Tibial artery (tissue), 4 donors: ENCODE measurements around the gene SLC38A11.
"Not testable (repeated sequence)": the region's sequence is repeated elsewhere in the genome, so short reads cannot be mapped to it uniquely, and the experiment has no call there.

Source experiments
- DNase-seq, 2 donors: peaks; one replicate each; pipeline ENCODE4 v3.0.0-alpha.2; 2019
- H3K27ac ChIP-seq, 2 donors: fragments of 200-600 bp; sonication (generic) in 1 of 2; 1 replicate in 1 of 2; 2 replicates in 1 of 2; pipeline ENCODE4 v1.5.1; 2018 to 2019; ENCODE audit warnings: mild to moderate bottlenecking in 1 of 2
- H3K27me3 ChIP-seq, 2 donors: fragments of 200-600 bp; sonication (generic) in 1 of 2; one replicate each; pipeline versions ENCODE4 v1.5.1 to v1.6.0; 2016 to 2019
- H3K36me3 ChIP-seq, 3 donors: fragments of 200-600 bp; sonication (generic) in 2 of 3; one replicate each; pipeline ENCODE4 v1.5.1; 2016 to 2019; ENCODE audit warnings: mild to moderate bottlenecking in 2 of 3
- H3K4me1 ChIP-seq, 4 donors: fragments of 200-600 bp; sonication (generic) in 2 of 4; 1 replicate in 3 of 4; 2 replicates in 1 of 4; pipeline ENCODE4 v1.5.1; 2016 to 2019
- H3K4me3 ChIP-seq, 2 donors: fragments of 200-600 bp; sonication (generic) in 1 of 2; 1 replicate in 1 of 2; 2 replicates in 1 of 2; pipeline ENCODE4 v1.5.1; 2018 to 2019; ENCODE audit warnings: mild to moderate bottlenecking in 2 of 2
- H3K9me3 ChIP-seq, 3 donors: fragments of 200-600 bp; sonication (generic) in 1 of 3; one replicate each; pipeline ENCODE4 v1.5.1; 2016 to 2019
- CTCF ChIP-seq, 2 experiments: fragments of 200-600 bp in 1 of 2; fragments of 450-650 bp in 1 of 2; IDR thresholded peaks; one replicate each; pipeline ENCODE4 v1.5.1; 2017 to 2019; ENCODE audit warnings: antibody characterized with exemption in 2 of 2, mild to moderate bottlenecking in 1 of 2, moderate library complexity in 1 of 2
- intact Hi-C: fragments of 100-400 bp; cut with DNase I; formaldehyde crosslinking; loops from one replicate; pipeline ENCODE4 v1.15.0; 2023; ENCODE audit warnings: low total_unique reads

Gene SLC38A11, protein sequence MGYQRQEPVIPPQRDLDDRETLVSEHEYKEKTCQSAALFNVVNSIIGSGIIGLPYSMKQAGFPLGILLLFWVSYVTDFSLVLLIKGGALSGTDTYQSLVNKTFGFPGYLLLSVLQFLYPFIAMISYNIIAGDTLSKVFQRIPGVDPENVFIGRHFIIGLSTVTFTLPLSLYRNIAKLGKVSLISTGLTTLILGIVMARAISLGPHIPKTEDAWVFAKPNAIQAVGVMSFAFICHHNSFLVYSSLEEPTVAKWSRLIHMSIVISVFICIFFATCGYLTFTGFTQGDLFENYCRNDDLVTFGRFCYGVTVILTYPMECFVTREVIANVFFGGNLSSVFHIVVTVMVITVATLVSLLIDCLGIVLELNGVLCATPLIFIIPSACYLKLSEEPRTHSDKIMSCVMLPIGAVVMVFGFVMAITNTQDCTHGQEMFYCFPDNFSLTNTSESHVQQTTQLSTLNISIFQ

DNA sequence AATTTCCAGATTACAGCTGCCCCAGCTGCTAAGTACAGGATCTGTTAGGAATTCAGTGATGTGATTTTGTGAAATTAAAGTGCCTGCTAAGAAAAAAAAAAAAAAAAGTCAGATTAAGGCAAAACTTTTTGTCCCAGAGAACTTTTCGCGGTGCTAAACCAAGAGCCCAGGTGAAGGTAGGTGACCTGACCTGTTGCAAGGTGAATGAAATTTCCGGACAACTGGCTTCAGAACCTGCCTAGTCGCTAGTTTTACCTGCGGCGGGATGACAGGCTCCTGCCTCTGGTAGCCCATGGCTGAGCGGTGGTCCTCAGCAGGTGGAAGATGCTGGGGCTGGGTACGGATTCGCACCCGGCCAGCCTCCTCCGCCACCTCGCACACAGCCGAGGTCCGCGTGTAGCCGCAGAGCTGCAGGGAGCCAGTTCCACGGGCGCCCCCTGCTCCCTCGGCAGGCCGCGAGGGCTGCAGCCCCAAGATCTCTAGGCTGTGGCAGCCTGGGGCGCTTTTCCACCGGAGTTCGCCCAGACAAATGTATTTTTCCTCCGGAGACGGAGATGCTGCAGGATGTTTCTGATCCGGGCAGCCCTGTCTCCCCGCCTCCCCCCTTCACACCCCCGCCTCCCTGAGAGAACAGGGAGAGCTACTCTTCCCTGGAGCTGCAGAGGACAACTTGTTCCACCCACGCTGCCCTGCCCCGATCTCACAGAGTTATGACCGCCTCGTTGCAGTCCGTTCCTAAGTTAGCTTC is at the start of gene SLC38A11:
TSS of gene SLC38A11 (minus strand) at position 572 of the 748 bp plus-strand sequence. CDS start at position 294, 278 bp downstream.
- Histone ChIP-seq H3K36me3 (no peaks in the 10 kb centered on the region), H3K4me3 (peak within 1 kb of the TSS; percentile 46 to 57), H3K9me3 (no peaks in the 10 kb centered on the region), H3K27me3 (no peaks in the 10 kb centered on the region), H3K27ac (peak within 1 kb of the TSS in 1 of 2 donors; percentile 16), H3K4me1 (peaks cover 0 to 13% (median 6%) of the 10 kb centered on the region in 4 donors)
- no peak for TF ChIP-seq CTCF (IDR thresholded peaks at IDR 0.05)
- intact Hi-C loops = no loop called here
- no peak for DNase-seq

DNA sequence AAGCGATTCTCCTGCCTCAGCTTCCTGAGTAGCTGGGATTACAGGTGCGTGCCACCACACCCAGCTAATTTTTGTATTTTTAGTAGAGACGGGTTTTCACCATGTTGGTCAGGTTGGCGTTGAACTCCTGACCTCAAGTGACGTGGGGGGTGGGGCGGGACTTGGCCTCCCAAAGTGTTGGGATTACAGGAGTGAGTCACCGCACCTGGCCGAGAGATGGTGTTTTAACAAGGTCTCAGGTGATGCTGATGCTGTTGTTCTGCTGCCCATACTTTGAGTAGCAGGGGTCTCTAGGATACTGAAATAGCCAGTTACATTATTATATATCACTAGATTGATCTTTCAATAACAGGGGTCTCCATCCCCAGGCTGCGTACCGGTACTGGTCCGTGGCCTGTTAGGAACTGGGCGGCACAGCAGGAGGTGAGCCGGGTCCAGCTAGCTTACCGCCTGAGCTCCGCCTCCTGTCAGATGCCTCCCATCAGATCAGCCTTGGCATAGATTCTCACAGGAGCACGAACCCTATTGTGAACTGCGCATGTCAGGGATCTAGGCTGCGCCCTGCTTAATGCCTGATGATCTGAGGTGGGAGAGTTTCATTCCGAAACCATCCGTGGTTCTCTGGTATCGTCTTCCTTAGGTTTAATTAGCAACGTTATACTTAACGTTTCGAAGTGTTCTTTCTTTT is 48.3 kb upstream of the SLC38A11 start:
- H3K27ac ChIP-seq = no peak overlapping the region
- H3K4me3 ChIP-seq = no peak overlapping the region
- intact Hi-C loops = no loop called here
- H3K4me1 ChIP-seq = peaks cover 0 to 2% (median 0%) of the 10 kb centered on the region in 4 donors
- no peaks in the 10 kb centered on the region for H3K36me3 ChIP-seq
- H3K27me3 ChIP-seq = no peaks in the 10 kb centered on the region
- no peak for TF ChIP-seq CTCF (IDR thresholded peaks at IDR 0.05)
- DNase-seq = no peak
- H3K9me3 ChIP-seq = no peaks in the 10 kb centered on the region

DNA sequence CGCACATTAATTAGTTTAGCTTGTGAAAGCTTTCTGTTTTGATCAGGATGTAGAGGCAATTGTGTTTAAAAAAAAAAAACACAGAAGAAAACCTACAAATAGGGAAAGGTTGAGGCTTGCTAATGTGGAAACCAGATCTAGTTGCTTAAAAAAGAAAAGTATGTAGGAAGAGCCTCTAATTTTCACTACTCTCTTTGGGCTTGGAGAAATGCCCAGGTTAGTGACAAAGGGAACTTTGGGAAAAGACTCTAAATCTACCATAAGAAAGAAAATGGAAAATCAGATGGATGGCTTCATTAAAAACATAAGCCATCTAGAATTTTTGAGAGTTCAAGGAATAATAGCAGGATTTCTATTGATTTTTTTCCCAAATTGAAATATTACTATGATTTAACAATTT is 47.3 kb upstream of the SLC38A11 start:
- H3K4me3 ChIP-seq = no peak overlapping the region
- DNase-seq = no peak
- H3K27me3 ChIP-seq = no peaks in the 10 kb centered on the region
- intact Hi-C loops = no loop called here
- H3K4me1 ChIP-seq = peaks cover 0 to 2% (median 0%) of the 10 kb centered on the region in 4 donors
- no peak overlapping the region for H3K27ac ChIP-seq
- no peaks in the 10 kb centered on the region for H3K9me3 ChIP-seq
- H3K36me3 ChIP-seq = no peaks in the 10 kb centered on the region
- no peak for TF ChIP-seq CTCF (IDR thresholded peaks at IDR 0.05)

DNA sequence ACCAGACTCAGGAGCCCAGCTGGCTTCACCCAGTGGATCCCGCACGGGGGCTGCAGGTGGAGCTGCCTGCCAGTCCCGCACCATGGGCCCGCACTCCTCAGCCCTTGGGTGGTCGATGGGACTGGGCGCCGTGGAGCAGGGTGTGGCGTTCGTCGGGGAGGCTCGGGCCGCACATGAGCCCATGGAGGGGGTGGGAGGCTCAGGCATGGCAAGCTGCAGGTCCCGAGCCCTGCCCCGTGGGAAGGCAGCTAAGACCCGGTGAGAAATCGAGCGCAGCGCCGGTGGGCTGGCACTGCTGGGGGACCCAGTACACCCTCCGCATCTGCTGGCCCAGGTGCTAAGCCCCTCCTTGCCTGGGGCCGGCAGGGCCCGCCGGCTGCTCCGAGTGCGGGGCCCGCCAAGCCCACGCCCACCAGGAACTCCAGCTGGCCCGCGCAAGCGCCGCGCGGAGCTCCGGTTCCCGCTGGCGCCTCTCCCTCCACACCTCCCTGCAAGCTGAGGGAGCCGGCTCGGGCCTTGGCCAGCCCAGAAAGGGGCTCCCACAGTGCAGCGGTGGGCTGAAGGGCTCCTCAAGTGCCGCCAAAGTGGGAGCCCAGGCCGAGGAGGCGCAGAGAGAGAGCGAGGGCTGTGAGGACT is 39.5 kb upstream of the SLC38A11 start:
- peaks cover 0 to 27% (median 16%) of the 10 kb centered on the region in 4 donors for H3K4me1 ChIP-seq
- intact Hi-C loops, H3K36me3 ChIP-seq, H3K27me3 ChIP-seq, H3K9me3 ChIP-seq, H3K4me3 ChIP-seq, H3K27ac ChIP-seq, DNase-seq: not testable (repeated sequence)

GRCh38 chr2:164993287-164994016 is 38.1 kb upstream of the SLC38A11 start:
- Histone ChIP-seq H3K27ac (peak overlapping the region in 1 of 2 donors; percentile 70), H3K4me3 (no peak overlapping the region), H3K9me3 (no peaks in the 10 kb centered on the region), H3K36me3 (no peaks in the 10 kb centered on the region), H3K4me1 (peaks cover 0 to 32% (median 17%) of the 10 kb centered on the region in 4 donors), H3K27me3 (no peaks in the 10 kb centered on the region)
- TF ChIP-seq CTCF (IDR thresholded peaks at IDR 0.05) = no peak
- DNase-seq = no peak
- intact Hi-C loops = no loop called here
